Tibial nerve (tissue), 3 donors: Measurements from ENCODE around the gene RASSF8.

Experiments
- POLR2A ChIP-seq, 2 donors: fragments of 450-650 bp; IDR thresholded peaks; one replicate each; pipeline ENCODE4 v1.6.1; 2017; ENCODE audit warnings: antibody characterized with exemption in 2 of 2, mild to moderate bottlenecking in 2 of 2, moderate library complexity in 2 of 2
- TF ChIP-seq, protein P1 (sequence below), 5 experiments: fragments of 200-600 bp in 3 of 5; fragments of 450-650 bp in 2 of 5; sonication (generic) in 3 of 5; IDR thresholded peaks; one replicate each; pipeline ENCODE4 v1.5.1; 2016 to 2019; ENCODE audit warnings: antibody characterized with exemption in 5 of 5, mild to moderate bottlenecking in 3 of 5, moderate library complexity in 2 of 5

- TF ChIP-seq POLR2A (IDR thresholded peaks at IDR 0.05), result no peak
- TF ChIP-seq, protein P1, sequence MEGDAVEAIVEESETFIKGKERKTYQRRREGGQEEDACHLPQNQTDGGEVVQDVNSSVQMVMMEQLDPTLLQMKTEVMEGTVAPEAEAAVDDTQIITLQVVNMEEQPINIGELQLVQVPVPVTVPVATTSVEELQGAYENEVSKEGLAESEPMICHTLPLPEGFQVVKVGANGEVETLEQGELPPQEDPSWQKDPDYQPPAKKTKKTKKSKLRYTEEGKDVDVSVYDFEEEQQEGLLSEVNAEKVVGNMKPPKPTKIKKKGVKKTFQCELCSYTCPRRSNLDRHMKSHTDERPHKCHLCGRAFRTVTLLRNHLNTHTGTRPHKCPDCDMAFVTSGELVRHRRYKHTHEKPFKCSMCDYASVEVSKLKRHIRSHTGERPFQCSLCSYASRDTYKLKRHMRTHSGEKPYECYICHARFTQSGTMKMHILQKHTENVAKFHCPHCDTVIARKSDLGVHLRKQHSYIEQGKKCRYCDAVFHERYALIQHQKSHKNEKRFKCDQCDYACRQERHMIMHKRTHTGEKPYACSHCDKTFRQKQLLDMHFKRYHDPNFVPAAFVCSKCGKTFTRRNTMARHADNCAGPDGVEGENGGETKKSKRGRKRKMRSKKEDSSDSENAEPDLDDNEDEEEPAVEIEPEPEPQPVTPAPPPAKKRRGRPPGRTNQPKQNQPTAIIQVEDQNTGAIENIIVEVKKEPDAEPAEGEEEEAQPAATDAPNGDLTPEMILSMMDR (IDR thresholded peaks at IDR 0.05), result no peak
Observed at GRCh38 chr12:26009593-26009992, 51.1 kb downstream of the RASSF8 start.
